ENCODE data around the gene GTPBP4. TPM values are rescaled to one million over a fixed set of nuclear protein-coding genes. Genes with fewer than 3 reads are reported as not detected.

GTPBP4 gene
- total and polyA plus RNA-seq, 5 donors: 16.8 to 29.8 (median 26.2) TPM

DNA sequence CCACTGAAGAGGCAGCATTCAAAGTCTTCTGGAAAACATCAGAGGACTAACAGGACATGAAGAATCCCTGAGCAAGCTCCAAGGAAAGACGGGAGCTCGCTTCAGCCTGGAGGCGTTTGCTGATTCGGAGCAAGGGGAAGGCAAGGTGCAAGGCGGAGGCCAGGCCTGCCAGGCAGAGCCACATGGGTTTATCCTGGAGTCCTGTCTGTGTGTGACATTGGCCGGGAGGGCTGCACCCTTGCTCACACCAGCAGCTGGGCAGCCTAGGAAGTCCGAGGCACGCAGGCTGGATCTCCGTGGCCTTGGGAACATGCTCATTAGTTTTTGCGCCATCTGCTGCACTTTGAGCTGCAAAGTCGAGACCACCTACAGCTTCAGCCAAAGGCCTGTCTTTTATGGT, 34.4 kb upstream of the GTPBP4 start:
- Histone ChIP-seq H3K9me3 (ENCODE audit: control insufficient read depth, low read length) (no peaks in the 10 kb centered on the region), H3K27ac (ENCODE audit: low read length) (no peak overlapping the region), H3K4me3 (ENCODE audit: low read length) (no peak overlapping the region), H3K27me3 (ENCODE audit: control insufficient read depth, insufficient read depth) (no peaks in the 10 kb centered on the region), H3K4me1 (ENCODE audit: control insufficient read depth, insufficient read depth, low read length) (no peaks in the 10 kb centered on the region)
- intact Hi-C loops (cut with DNase I): no loop called here
- DNase-seq (no peak), ATAC-seq (no peak)
- WGBS: 90% methylated on average over 11 of the region's 11 CpGs

DNA sequence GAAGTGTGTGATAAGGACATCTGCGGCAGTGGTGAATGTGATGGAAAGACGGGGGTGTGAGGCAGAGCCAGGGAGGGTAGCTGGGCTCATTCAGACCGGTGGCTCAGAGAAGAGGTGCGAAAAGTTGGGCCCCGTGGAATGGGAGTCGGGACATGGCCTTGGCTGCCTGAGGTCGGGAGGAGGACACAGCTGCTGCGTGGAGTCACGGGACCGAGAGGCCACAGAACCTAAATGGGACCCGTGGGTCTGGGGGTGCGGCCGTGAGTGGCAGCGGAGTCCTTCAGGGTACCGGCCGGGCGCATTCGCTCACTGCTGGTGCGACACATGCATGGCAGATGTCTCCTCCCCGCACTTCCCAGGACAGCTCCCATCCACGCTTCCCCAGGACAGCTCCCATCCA, 33.8 kb upstream of the GTPBP4 start:
- Histone ChIP-seq H3K27ac (ENCODE audit: low read length) (no peak overlapping the region), H3K27me3 (ENCODE audit: control insufficient read depth, insufficient read depth) (no peaks in the 10 kb centered on the region), H3K4me1 (ENCODE audit: control insufficient read depth, insufficient read depth, low read length) (no peaks in the 10 kb centered on the region), H3K9me3 (ENCODE audit: control insufficient read depth, low read length) (no peaks in the 10 kb centered on the region), H3K4me3 (ENCODE audit: low read length) (no peak overlapping the region)
- intact Hi-C loops (cut with DNase I): no loop called here
- ATAC-seq (no peak), DNase-seq (no peak)
- WGBS: 89% methylated on average over 21 of the region's 21 CpGs

DNA sequence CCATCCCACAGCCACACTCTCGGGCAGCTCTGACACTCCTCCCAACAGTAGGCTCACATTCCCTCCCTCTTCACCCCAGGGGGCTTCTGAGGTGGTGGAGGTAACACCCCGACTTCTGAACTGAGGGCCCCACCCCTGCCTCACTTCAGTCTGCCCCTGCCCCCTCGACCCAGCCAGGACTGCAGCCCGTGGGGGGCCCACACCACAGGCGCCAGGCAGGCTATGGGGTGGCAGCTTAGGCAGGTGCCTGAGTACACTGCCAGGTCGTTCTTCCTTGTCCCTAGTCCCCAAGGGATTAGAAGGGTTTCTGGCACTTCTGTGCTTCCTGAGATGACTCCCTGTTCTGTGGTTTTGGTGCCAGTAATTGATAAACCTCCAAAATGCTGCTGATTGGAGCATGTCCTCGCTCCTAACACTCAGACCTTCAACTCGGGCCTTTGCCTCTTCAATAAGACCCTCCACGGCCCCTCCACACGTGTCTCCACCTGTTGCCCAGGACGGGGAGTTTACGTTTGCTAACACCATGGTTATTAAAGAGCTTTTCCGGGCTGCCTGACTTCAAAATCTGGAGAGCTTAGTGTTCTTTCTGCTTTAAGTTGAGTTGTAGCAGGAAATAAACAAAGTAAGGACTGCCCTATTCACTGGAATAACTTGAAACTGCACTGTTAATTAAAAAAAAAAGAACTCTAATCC, 33.0 kb upstream of the GTPBP4 start:
- Histone ChIP-seq H3K27me3 (ENCODE audit: control insufficient read depth, insufficient read depth) (no peaks in the 10 kb centered on the region), H3K4me3 (ENCODE audit: low read length) (no peak overlapping the region), H3K27ac (ENCODE audit: low read length) (no peak overlapping the region), H3K4me1 (ENCODE audit: control insufficient read depth, insufficient read depth, low read length) (no peaks in the 10 kb centered on the region), H3K9me3 (ENCODE audit: control insufficient read depth, low read length) (no peaks in the 10 kb centered on the region)
- intact Hi-C loops (cut with DNase I): no loop called here
- no peak for DNase-seq
- ATAC-seq: no peak
- WGBS: 38% methylated on average over 13 of the region's 13 CpGs

DNA sequence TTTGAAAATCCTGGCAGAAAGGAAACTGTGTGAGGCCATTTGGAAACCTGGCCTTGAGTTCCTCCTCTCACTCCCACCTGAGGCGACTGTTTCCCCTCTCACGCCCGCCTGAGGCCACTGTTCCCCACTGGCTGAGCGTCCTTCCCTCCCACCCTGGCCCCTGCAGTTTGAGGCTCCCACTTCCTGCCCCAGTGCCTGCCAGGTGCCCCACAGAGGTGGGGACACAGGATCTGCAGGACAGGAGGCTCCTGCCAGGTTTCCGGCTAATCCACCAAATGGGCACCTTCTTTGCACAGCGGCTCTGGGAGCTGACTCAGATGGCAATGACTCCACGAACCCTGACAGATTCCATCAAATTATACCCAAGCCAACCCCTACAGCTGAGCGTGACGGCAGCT, 32.4 kb upstream of the GTPBP4 start:
- Histone ChIP-seq H3K9me3 (ENCODE audit: control insufficient read depth, low read length) (no peaks in the 10 kb centered on the region), H3K27me3 (ENCODE audit: control insufficient read depth, insufficient read depth) (no peaks in the 10 kb centered on the region), H3K4me3 (ENCODE audit: low read length) (no peak overlapping the region), H3K4me1 (ENCODE audit: control insufficient read depth, insufficient read depth, low read length) (no peaks in the 10 kb centered on the region), H3K27ac (ENCODE audit: low read length) (no peak overlapping the region)
- DNase-seq (no peak), ATAC-seq (no peak)
- intact Hi-C loops (cut with DNase I): no loop called here
- 70% methylated on average over 9 of the region's 9 CpGs for WGBS

GRCh38 chr10:958106-958505, 30.1 kb upstream of the GTPBP4 start:
- ATAC-seq: no peak
- WGBS: 94% methylated on average over 9 of the region's 9 CpGs
- H3K9me3 ChIP-seq (ENCODE audit: control insufficient read depth, low read length): no peaks in the 10 kb centered on the region
- H3K4me3 ChIP-seq (ENCODE audit: low read length): no peak overlapping the region
- no peaks in the 10 kb centered on the region for H3K4me1 ChIP-seq (ENCODE audit: control insufficient read depth, insufficient read depth, low read length)
- H3K27ac ChIP-seq (ENCODE audit: low read length): no peak overlapping the region
- H3K27me3 ChIP-seq (ENCODE audit: control insufficient read depth, insufficient read depth): no peaks in the 10 kb centered on the region
- intact Hi-C loops (cut with DNase I): no loop called here
- DNase-seq: no peak

DNA sequence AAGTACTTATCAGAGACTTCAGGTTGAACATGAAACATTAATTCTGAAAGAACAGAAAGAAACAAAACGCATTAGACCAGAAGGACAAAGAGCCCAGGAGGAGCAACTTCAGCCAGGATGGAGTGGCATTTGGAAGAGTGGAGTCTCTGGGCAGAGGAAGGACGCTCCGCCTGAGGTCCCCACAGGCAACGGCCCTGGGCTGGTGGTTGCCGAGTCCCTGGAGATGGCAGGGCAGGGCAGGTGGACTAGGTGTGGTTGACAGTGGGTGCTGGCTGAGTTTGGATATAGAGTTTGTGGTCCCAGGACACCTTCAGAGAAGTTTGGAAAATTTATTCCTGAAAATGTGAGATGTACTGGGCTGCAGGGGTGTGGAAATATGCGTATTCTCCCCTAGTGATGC, 29.4 kb upstream of the GTPBP4 start:
- intact Hi-C loops (cut with DNase I): no loop called here
- no peaks in the 10 kb centered on the region for H3K27me3 ChIP-seq (ENCODE audit: control insufficient read depth, insufficient read depth)
- ATAC-seq (no peak), DNase-seq (no peak)
- no peaks in the 10 kb centered on the region for H3K9me3 ChIP-seq (ENCODE audit: control insufficient read depth, low read length)
- no peak overlapping the region for H3K4me3 ChIP-seq (ENCODE audit: low read length)
- WGBS: 91% methylated on average over 6 of the region's 6 CpGs
- H3K27ac ChIP-seq (ENCODE audit: low read length): no peak overlapping the region
- H3K4me1 ChIP-seq (ENCODE audit: control insufficient read depth, insufficient read depth, low read length): no peaks in the 10 kb centered on the region

- H3K27ac ChIP-seq (ENCODE audit: low read length): no peak overlapping the region
These were observed 25.9 kb upstream of the GTPBP4 start for GRCh38 chr10:962342-962741.

DNA sequence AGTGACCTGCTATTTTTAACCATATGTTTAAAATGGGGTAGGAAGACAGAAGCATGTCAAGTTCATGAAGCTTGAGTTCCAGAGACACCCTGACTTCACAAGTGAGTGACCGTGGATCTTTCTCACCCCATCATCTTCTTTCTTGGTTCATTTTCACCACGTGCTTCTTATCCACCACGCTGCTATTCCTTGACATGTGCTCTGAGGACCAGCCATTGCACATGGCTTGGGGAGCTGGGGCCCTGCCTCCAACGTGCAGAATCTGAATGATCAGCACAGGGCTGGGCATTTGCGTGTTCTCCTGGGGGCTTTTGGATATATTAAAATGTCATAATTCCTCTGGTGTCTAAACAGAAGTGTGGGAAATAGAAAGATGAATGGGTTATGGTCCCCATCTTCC, 25.0 kb upstream of the GTPBP4 start:
- no peak overlapping the region for H3K4me3 ChIP-seq (ENCODE audit: low read length)
- 86% methylated on average over 5 of the region's 5 CpGs for WGBS

More at GRCh38 chr10:962342-962741, 25.9 kb upstream of the GTPBP4 start:
- ATAC-seq (no peak), DNase-seq (no peak)
- Histone ChIP-seq H3K4me3 (ENCODE audit: low read length) (no peak overlapping the region), H3K4me1 (ENCODE audit: control insufficient read depth, insufficient read depth, low read length) (no peaks in the 10 kb centered on the region), H3K27me3 (ENCODE audit: control insufficient read depth, insufficient read depth) (no peaks in the 10 kb centered on the region), H3K9me3 (ENCODE audit: control insufficient read depth, low read length) (no peaks in the 10 kb centered on the region)
- 87% methylated on average over 3 of the region's 3 CpGs for WGBS
- intact Hi-C loops (cut with DNase I): no loop called here

DNA sequence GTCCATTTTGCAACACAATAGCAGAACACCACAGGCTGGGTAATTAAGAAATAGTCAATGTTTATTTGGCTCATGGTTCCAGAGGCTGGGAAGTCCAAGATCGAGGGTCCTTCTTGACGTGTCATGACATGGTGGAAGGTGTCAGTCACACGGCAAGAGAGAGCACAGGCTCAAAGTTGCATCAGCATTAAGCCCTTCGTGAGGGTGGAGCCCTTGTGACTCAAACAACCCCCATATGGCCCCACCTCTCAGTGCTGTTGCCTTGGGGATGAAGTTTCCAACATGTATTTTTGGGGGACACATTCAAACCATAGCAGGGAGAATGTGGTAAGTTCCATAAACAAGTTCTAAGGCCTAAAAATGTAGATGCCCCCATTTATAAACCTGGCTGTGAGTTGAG, 24.6 kb upstream of the GTPBP4 start:
- Histone ChIP-seq H3K9me3 (ENCODE audit: control insufficient read depth, low read length) (no peaks in the 10 kb centered on the region), H3K4me3 (ENCODE audit: low read length) (no peak overlapping the region), H3K4me1 (ENCODE audit: control insufficient read depth, insufficient read depth, low read length) (no peaks in the 10 kb centered on the region), H3K27me3 (ENCODE audit: control insufficient read depth, insufficient read depth) (no peaks in the 10 kb centered on the region), H3K27ac (ENCODE audit: low read length) (no peak overlapping the region)
- ATAC-seq: no peak
- no peak for DNase-seq
- intact Hi-C loops (cut with DNase I): no loop called here
- 91% methylated on average over 4 of the region's 4 CpGs for WGBS

More for the DNA sequence above, 25.0 kb upstream of the GTPBP4 start:
- DNase-seq: no peak
- no peak for ATAC-seq
- H3K27me3 ChIP-seq (ENCODE audit: control insufficient read depth, insufficient read depth): no peaks in the 10 kb centered on the region
- no peaks in the 10 kb centered on the region for H3K9me3 ChIP-seq (ENCODE audit: control insufficient read depth, low read length)
- no peak overlapping the region for H3K27ac ChIP-seq (ENCODE audit: low read length)
- intact Hi-C loops (cut with DNase I): no loop called here
- H3K4me1 ChIP-seq (ENCODE audit: control insufficient read depth, insufficient read depth, low read length): no peaks in the 10 kb centered on the region

GRCh38 chr10:964321-964987, 23.8 kb upstream of the GTPBP4 start:
- 52% methylated on average over 15 of the region's 15 CpGs for WGBS
- Histone ChIP-seq H3K4me3 (ENCODE audit: low read length) (no peak overlapping the region), H3K27me3 (ENCODE audit: control insufficient read depth, insufficient read depth) (no peaks in the 10 kb centered on the region), H3K9me3 (ENCODE audit: control insufficient read depth, low read length) (no peaks in the 10 kb centered on the region), H3K4me1 (ENCODE audit: control insufficient read depth, insufficient read depth, low read length) (no peaks in the 10 kb centered on the region), H3K27ac (ENCODE audit: low read length) (no peak overlapping the region)
- intact Hi-C loops (cut with DNase I): no loop called here
- ATAC-seq (no peak), DNase-seq (no peak)

DNA sequence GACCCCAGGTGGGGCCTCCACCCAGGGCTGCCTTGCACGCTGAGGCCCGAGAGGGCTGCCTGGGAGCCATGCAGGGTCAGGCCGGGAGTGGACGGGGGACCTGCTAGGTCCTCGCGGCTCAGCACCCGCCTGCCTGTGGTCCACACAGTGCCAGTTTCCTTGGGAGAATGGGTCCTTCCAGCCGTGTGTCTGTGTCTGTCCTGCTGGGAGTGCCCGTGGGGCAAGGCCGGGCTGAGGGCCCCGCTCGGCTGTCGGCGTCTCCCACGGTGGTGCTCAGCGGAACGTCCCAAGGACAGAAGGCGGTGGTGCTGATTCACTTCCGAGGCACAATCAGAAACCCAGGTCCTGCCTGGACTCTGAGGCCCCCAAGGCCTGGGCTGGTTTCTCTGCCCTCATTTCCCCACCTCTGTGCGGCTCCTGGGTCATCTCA, 23.2 kb upstream of the GTPBP4 start:
- WGBS: 83% methylated on average over 20 of the region's 20 CpGs
- H3K27me3 ChIP-seq (ENCODE audit: control insufficient read depth, insufficient read depth): no peaks in the 10 kb centered on the region
- intact Hi-C loops (cut with DNase I): no loop called here
- no peaks in the 10 kb centered on the region for H3K9me3 ChIP-seq (ENCODE audit: control insufficient read depth, low read length)
- H3K4me1 ChIP-seq (ENCODE audit: control insufficient read depth, insufficient read depth, low read length): no peaks in the 10 kb centered on the region
- DNase-seq: no peak
- H3K27ac ChIP-seq (ENCODE audit: low read length): no peak overlapping the region
- ATAC-seq: no peak
- H3K4me3 ChIP-seq (ENCODE audit: low read length): no peak overlapping the region

Measured in right cardiac atrium (tissue), 5 donors.